Testis (tissue), 3 donors: Measurements from ENCODE around the gene PPCDC. TPM values are rescaled to one million over a fixed set of nuclear protein-coding genes. Genes with fewer than 3 reads are reported as not detected.
A peak's percentile ranks its signal among the peaks of the same experiment; 100 is the strongest.

Experiments
- DNase-seq: peaks from one replicate; pipeline ENCODE4 v3.0.0-alpha.2; 2019
- H3K27ac ChIP-seq, 2 donors: fragments of 200-600 bp; sonication (generic); one replicate each; pipeline ENCODE4 v1.5.1; 2019
- H3K27me3 ChIP-seq: fragments of 200-600 bp; sonication (generic); one replicate; pipeline ENCODE4 v1.5.1; 2019
- H3K36me3 ChIP-seq: fragments of 200-600 bp; sonication (generic); one replicate; pipeline ENCODE4 v1.5.1; 2017; ENCODE audit warnings: low read depth; ENCODE audit errors: missing control alignments
- H3K4me1 ChIP-seq: fragments of 200-600 bp; sonication (generic); one replicate; pipeline ENCODE4 v1.5.1; 2019
- H3K4me3 ChIP-seq, 2 donors: fragments of 200-600 bp; sonication (generic); one replicate each; pipeline ENCODE4 v1.5.1; 2017 to 2019
- H3K9me3 ChIP-seq: fragments of 200-600 bp; sonication (generic); one replicate; pipeline ENCODE4 v1.5.1; 2017
- CTCF ChIP-seq, 3 experiments: fragments of 450-650 bp in 2 of 3; fragments of 200-600 bp in 1 of 3; sonication (generic) in 1 of 3; IDR thresholded peaks; one replicate each; pipeline ENCODE4 v1.5.1; 2016 to 2019; ENCODE audit warnings: antibody characterized with exemption in 3 of 3, mild to moderate bottlenecking in 2 of 3, moderate library complexity in 1 of 3
- POLR2A ChIP-seq: fragments of 450-650 bp; IDR thresholded peaks from one replicate; pipeline ENCODE4 v1.6.1; 2017; ENCODE audit warnings: antibody characterized with exemption, mild to moderate bottlenecking, moderate library complexity
- WGBS, 2 donors: methylation state at CpG; one replicate each; pipeline ENCODE4 v1.1.5; 2018; 5-methylcytosine and 5-hydroxymethylcytosine counted together
- intact Hi-C: fragments of 100-400 bp; cut with DNase I; formaldehyde crosslinking; loops from one replicate; pipeline ENCODE4 v1.15.1; 2023; ENCODE audit warnings: low total_unique reads
- polyA plus RNA-seq: library from polyadenylated mRNA; stranded (reverse); fragments of 350-450 nt; fragmentation: Illumina TruSeq; extraction: RNeasy Lipid Tissue Mini Kit (QIAGEN cat#74804); gene quantifications from one replicate; pipeline ENCODE4 v1.2.3, GENCODE V29; 2014; ENCODE audit warnings: low read depth, low replicate concordance; ENCODE audit not compliant: insufficient read depth
- total RNA-seq, 2 donors: library from RNA; depleted of rRNA; stranded (reverse); fragments of >200 nt; gene quantifications; one replicate each; pipeline ENCODE4 v1.2.3, GENCODE V29; 2016

PPCDC gene
- total and polyA plus RNA-seq, 3 donors from 2014 or later: 18.0 to 31.6 (median 23.6) TPM

GRCh38 chr15:74995779-74996765, 27.3 kb upstream of the PPCDC start:
- Histone ChIP-seq H3K9me3 (no peaks in the 10 kb centered on the region), H3K4me1 (peaks cover 7% of the 10 kb centered on the region), H3K4me3 (peak overlapping the region; percentile 66 to 72), H3K36me3 (no peaks in the 10 kb centered on the region), H3K27me3 (no peaks in the 10 kb centered on the region), H3K27ac (peak overlapping the region in 1 of 2 donors; percentile 30)
- intact Hi-C loops: no loop called here
- WGBS, 2 donors: 6 to 17% methylated on average over 14 to 38 of the region's 42 CpGs
- peak; percentile 50 for DNase-seq
- TF ChIP-seq POLR2A: no peak
- no peak for TF ChIP-seq CTCF (IDR thresholded peaks at IDR 0.05)

- Histone ChIP-seq H3K36me3 (no peaks in the 10 kb centered on the region), H3K4me1 (peaks cover 7% of the 10 kb centered on the region), H3K27me3 (no peaks in the 10 kb centered on the region), H3K9me3 (no peaks in the 10 kb centered on the region), H3K4me3 (no peak overlapping the region), H3K27ac (no peak overlapping the region)
- no peak for TF ChIP-seq CTCF (IDR thresholded peaks at IDR 0.05)
- no peak for TF ChIP-seq POLR2A
- WGBS, 2 donors: 75 to 80% methylated on average over 4 of the region's 4 CpGs
- DNase-seq: no peak
- intact Hi-C loops: no loop called here
Observed at GRCh38 chr15:74997141-74997540, 26.2 kb upstream of the PPCDC start.

GRCh38 chr15:74997543-74997942, 25.8 kb upstream of the PPCDC start:
- WGBS, 2 donors: 78 to 82% methylated on average over 2 of the region's 2 CpGs
- intact Hi-C loops: no loop called here
- TF ChIP-seq CTCF (IDR thresholded peaks at IDR 0.05) (no peak), POLR2A (no peak)
- H3K27ac ChIP-seq: no peak overlapping the region
- H3K4me1 ChIP-seq: peaks cover 7% of the 10 kb centered on the region
- DNase-seq: no peak
- no peak overlapping the region for H3K4me3 ChIP-seq
- H3K9me3 ChIP-seq: no peaks in the 10 kb centered on the region
- no peaks in the 10 kb centered on the region for H3K36me3 ChIP-seq
- H3K27me3 ChIP-seq: no peaks in the 10 kb centered on the region

- Histone ChIP-seq H3K9me3 (no peaks in the 10 kb centered on the region), H3K27me3 (no peaks in the 10 kb centered on the region), H3K4me1 (peaks cover 12% of the 10 kb centered on the region), H3K4me3 (no peak overlapping the region), H3K36me3 (no peaks in the 10 kb centered on the region), H3K27ac (no peak overlapping the region)
- WGBS, 2 donors: 82 to 88% methylated on average over 6 of the region's 6 CpGs
- intact Hi-C loops: no loop called here
- TF ChIP-seq POLR2A (no peak), CTCF (IDR thresholded peaks at IDR 0.05) (no peak)
- DNase-seq: no peak
Observed at GRCh38 chr15:75001310-75001709, 22.1 kb upstream of the PPCDC start.
